PFSK-1 (cell line): ENCODE data around the gene PNMA1.

Source experiments
- POLR2AphosphoS5 ChIP-seq: IDR thresholded peaks from 2 replicates; pipeline ENCODE4 v1.6.1; 2012; ENCODE audit warnings: low read depth, mild to moderate bottlenecking, control low read depth, low read length, moderate library complexity
- REST ChIP-seq, 2 experiments: IDR thresholded peaks; 2 replicates each; pipeline versions ENCODE4 v1.6.1 to v1.8.0; 2011 to 2012; ENCODE audit warnings: low read depth in 2 of 2, low read length in 2 of 2, control low read depth in 1 of 2, inconsistent platforms in 1 of 2, mild to moderate bottlenecking in 1 of 2, moderate library complexity in 1 of 2; ENCODE audit not compliant: insufficient read depth in 1 of 2

- no peak for TF ChIP-seq POLR2AphosphoS5
- TF ChIP-seq REST (IDR thresholded peaks at IDR 0.05; ENCODE audit: insufficient read depth in 1 of 2, low read depth in 2 of 2, low read length in 2 of 2), result no peak
Measured at GRCh38 chr14:73678698-73679097, 35.5 kb downstream of the PNMA1 start.
